Measurements from ENCODE around the gene EFHD1.
"Not testable (repeated sequence)": the region's sequence is repeated elsewhere in the genome, so short reads cannot be mapped to it uniquely, and the experiment has no call there.

The EFHD1 gene

GRCh38 chr2:232621186-232621585 lies 12.2 kb upstream of the EFHD1 start:
- no peak for DNase-seq

GRCh38 chr2:232622563-232622962 lies 10.8 kb upstream of the EFHD1 start:
- no peak for DNase-seq

- no peak for DNase-seq
These were observed 9.3 kb upstream of the EFHD1 start for GRCh38 chr2:232623768-232624765.

GRCh38 chr2:232626584-232626983 lies 6.8 kb upstream of the EFHD1 start:
- no peak for DNase-seq

GRCh38 chr2:232628466-232629128 lies 4.8 kb upstream of the EFHD1 start:
- DNase-seq: peak; percentile 23

- DNase-seq: no peak
These were observed 4.3 kb upstream of the EFHD1 start for GRCh38 chr2:232629129-232629475.

- no peak for DNase-seq
These were observed 1.0 kb upstream of the EFHD1 start for GRCh38 chr2:232632229-232632903.

- no peak for DNase-seq
These were observed 446 bp upstream of the EFHD1 start for GRCh38 chr2:232632904-232633412.

GRCh38 chr2:232634206-232635150 lies 1.1 kb downstream of the EFHD1 start:
- peak; percentile 23 for DNase-seq

GRCh38 chr2:232635376-232635775 lies 2.0 kb downstream of the EFHD1 start:
- DNase-seq: not testable (repeated sequence)

- DNase-seq: no peak
These were observed 2.4 kb downstream of the EFHD1 start for GRCh38 chr2:232635820-232636219.

- no peak for DNase-seq
These were observed 3.5 kb downstream of the EFHD1 start for GRCh38 chr2:232636788-232637420.

- no peak for DNase-seq
These were observed 4.6 kb downstream of the EFHD1 start for GRCh38 chr2:232637866-232638583.

GRCh38 chr2:232641153-232641848 lies 7.9 kb downstream of the EFHD1 start:
- DNase-seq: no peak

- no peak for DNase-seq
These were observed 9.7 kb downstream of the EFHD1 start for GRCh38 chr2:232643147-232643425.

- DNase-seq: no peak
These were observed 10.5 kb downstream of the EFHD1 start for GRCh38 chr2:232643813-232644347.

- DNase-seq: no peak
These were observed 11.7 kb downstream of the EFHD1 start for GRCh38 chr2:232645061-232645460.

GRCh38 chr2:232646726-232647125 lies 13.3 kb downstream of the EFHD1 start:
- no peak for DNase-seq

GRCh38 chr2:232647261-232647660 lies 13.9 kb downstream of the EFHD1 start:
- no peak for DNase-seq

GRCh38 chr2:232649033-232649432 lies 15.6 kb downstream of the EFHD1 start:
- no peak for DNase-seq

All from fibroblast of skin of scalp (primary cell).